Measurements from ENCODE around the gene CFAP298.

Gene CFAP298

GRCh38 chr21:32597205-32597604 lies 15.0 kb downstream of the CFAP298 start:
- DNase-seq: peak; percentile 81

DNA sequence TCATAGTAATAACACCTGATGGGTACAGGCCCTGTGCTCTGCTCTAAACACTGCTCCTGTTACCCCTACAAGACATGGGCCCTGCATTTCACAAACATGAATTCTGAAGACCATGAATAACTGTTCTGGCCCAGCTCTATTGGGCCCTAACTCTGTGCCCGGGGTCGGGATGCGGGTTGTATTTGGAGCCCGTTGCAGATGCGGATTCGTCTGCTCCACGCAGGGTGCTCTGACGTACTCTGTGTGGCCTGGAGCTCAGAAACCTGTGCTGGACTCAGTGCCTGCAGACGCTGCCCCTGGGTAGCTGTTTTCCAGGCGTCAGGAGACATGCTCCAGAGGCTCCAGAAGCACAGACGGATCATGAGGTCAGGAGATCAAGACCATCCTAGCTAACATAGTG lies 16.7 kb downstream of the CFAP298 start:
- no peak for DNase-seq

DNA sequence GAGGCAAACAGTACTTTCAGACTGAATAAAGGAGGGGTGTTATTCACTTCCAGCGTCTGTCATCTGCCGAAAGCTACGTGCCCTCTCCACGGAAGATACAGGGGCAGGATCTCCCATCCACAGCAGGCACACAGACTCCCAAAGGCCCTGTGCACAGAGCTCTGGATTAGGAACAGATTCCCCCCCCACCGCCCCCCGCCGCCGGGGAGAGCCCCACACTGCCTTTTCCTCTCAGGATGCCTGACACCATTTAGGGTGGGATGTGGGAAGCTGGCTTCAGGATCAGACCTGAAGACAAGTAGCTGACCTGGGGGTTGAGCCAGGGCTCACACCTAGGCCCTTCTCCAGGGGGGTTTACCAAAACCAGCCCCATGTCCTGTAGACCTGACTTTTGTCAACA lies 18.5 kb downstream of the CFAP298 start:
- no peak for DNase-seq

GRCh38 chr21:32592929-32593502 lies 19.2 kb downstream of the CFAP298 start:
- no peak for DNase-seq

- no peak for DNase-seq
Measured at GRCh38 chr21:32590130-32590529, 22.0 kb downstream of the CFAP298 start.

GRCh38 chr21:32587651-32588050 lies 24.5 kb downstream of the CFAP298 start:
- DNase-seq: no peak

DNA sequence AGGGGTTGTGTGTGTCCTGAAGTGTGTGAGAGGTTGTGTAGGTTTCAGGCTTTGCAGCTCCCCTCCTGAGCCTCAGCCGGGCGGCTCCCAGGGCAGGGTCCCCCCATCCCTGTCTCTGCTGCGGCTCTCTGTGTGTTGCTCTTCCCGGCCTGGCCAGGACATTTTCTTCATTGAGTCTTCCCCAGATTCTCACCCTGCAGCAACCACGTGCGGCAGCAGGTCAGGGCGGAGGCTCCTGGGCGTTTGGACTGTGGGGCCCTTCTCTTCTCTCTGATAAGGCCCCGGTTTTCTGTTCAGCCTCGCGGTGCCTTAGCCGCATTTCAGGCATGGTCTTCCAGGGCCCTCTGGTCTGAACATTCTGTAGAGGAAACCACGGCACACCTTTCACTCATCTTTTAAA lies 25.1 kb downstream of the CFAP298 start:
- DNase-seq: no peak

- no peak for DNase-seq
Measured at GRCh38 chr21:32585970-32586369, 26.2 kb downstream of the CFAP298 start.

DNA sequence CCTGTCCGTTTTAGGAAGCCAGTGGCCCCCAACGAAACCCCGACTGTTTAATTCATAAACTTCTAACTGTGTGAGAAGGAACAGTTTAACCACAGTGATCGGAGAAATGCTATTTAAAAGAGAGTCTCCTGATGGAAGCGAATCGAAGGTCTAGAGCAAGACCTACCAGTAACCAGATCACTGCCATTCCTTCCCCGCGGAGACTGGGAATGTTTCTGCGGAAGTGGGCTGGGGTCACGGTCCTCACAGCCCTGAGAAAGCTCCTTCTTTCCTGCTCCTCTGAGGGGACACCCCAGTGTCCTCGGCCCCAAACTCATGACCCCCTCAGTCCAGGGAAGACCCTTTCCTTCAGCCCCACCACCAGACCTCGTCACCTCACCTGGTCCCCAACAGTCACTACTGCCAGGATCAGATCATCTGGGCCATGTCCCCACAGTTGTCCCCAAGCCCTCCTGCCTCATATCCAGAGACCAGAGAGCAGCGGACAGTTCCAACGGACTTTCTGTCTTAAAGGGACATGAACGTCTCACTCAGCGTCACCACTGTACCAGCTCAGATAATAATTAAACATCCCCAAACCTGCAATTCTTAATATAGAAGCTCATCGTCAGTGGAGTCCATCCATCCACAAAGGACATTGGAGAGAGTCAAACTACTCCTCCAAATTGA lies 27.0 kb downstream of the CFAP298 start, which contains the start of gene TCP10L:
TCP10L (minus strand) TSS at position 482 of the 669 bp plus-strand sequence. CDS start 1,219 bp downstream, outside the sequence.
- DNase-seq: no peak

DNA sequence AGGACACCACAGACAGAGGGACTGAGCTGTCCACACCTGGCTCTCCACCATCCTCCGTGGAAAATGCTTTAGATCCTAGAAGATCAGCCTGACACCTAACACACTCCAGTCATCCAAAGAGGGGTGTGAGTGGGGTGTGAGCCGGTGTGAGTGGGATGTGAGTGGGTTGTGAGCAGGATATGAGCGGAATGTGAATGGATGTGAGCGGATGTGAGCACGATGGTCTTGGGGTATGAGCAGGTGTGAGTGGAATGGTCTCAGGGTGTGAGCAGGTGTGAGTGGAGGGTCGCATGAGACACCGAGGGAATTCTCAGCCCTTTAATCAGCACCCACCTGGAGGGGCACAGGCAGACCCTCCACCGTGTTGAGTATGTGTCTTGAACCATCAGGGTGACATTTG lies 27.7 kb downstream of the CFAP298 start:
- DNase-seq: no peak

- DNase-seq: no peak
Measured at GRCh38 chr21:32581732-32582131, 30.4 kb downstream of the CFAP298 start.

DNA sequence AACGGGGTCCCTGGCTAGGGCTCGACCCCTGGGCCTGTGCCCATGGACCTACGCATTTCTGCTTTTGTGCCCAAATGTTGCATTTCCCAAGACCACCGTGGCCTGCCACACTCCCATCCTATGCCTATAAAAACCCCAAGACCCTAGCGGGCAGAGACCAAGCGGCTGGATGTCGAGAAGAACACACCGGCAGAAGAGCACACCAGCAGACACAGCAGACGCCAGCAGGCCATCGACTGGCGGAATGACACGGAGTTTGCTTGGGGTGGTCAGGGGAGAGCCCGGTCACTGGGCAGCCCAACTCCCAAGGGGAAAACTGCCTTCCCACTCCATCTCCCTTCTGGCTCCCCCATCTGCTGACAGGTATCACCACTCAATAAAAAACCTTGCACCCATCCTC lies 31.2 kb downstream of the CFAP298 start:
- no peak for DNase-seq

DNA sequence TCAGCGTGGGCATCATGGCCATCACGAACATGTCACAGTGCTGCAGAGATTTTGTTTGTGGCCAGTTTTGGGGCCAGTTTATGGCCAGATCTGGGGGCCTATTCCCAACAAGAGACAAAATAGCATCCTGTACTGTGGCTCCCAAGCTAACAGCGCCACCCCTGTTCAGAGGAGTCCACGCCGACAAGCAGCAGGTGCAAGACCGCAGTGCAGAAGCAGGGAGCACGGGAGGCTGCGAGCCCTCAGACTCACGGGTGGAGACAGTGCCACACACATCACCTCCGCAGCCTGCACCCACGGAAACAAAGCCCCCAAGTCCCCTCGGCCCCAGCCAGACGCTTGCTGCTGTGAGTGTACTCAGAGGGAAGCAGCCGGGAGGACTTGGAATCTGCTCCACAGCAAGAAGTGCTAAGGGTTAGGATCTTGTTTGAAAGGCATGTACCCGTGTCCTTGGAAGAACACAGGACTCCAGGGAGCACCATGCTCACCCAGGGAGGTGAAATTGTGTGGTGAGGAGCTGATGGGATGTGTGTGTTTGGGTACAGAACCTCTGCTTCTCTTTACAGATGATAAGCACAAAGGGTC lies 34.0 kb downstream of the CFAP298 start:
- DNase-seq: no peak

DNA sequence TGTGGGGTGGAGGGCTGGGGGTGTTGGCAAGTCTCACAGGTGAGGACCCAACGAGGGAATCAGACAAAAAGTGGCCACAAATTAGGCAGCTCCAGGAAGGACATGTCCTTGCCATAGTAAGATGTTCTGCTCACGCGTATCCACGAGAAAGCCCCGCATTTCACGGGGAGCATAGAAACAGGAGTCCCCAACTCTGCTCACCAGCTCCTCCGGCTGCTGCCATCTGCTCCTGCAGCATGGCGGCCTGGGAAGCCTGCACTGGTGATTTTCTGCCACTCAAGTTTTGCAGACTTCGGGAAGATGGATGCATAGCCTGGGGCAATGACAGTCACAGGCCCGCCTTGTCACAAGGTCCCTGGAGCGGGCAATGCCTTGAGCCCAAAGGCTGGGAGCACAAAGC lies 36.2 kb downstream of the CFAP298 start:
- no peak for DNase-seq

GRCh38 chr21:32574946-32575925 lies 36.9 kb downstream of the CFAP298 start:
- no peak for DNase-seq

- no peak for DNase-seq
Measured at GRCh38 chr21:32572574-32573420, 39.4 kb downstream of the CFAP298 start.

GRCh38 chr21:32570456-32570855 lies 41.7 kb downstream of the CFAP298 start:
- DNase-seq: no peak

DNA sequence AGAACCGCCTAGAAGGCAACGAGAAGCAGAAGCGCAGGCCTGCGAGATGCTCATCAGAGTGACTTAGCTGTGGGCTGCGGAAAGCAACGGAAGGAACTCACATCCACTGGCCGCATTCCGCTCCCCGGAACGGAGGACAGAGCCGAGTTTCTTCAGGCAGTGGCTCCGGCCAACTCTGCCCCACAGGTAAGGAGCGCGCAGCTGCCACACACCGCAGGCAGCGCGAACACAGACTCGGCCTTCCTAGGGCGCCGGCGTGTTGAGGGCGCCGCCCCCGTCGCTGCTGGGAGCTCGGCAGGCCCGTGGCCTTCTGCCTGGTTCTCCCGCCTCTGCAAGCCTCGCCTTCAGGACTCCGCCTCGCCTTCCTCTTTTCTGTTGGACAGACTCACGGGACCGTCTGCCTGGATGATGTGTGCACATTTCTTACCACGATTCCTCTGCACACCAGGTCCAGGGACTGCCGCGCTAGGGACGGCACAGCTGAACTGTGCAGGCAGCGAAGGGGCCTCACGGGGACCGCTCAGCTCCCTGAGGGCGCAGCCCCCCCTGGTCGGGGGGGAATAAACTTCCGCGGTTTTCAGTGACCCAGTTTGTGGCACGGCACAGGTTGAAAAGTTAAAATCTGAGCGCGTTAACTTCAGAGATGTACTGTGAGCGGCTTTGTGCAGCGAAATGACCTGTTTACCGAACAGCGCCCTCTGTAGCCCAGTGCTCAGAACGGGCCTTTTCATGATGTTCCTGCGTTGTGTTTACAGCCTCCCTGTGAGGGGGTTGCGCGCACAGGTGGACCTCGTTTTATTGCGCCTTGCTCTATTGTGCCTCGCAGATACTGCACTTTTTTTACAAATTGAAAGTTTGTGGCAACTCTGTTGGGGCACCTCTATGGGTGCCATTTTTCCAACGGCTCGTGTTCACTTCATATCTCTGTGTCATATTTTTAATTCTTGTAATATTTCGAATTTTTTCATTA lies 42.6 kb downstream of the CFAP298 start:
- DNase-seq: peak; percentile 84

- DNase-seq: no peak
Measured at GRCh38 chr21:32567626-32568025, 44.6 kb downstream of the CFAP298 start.

DNA sequence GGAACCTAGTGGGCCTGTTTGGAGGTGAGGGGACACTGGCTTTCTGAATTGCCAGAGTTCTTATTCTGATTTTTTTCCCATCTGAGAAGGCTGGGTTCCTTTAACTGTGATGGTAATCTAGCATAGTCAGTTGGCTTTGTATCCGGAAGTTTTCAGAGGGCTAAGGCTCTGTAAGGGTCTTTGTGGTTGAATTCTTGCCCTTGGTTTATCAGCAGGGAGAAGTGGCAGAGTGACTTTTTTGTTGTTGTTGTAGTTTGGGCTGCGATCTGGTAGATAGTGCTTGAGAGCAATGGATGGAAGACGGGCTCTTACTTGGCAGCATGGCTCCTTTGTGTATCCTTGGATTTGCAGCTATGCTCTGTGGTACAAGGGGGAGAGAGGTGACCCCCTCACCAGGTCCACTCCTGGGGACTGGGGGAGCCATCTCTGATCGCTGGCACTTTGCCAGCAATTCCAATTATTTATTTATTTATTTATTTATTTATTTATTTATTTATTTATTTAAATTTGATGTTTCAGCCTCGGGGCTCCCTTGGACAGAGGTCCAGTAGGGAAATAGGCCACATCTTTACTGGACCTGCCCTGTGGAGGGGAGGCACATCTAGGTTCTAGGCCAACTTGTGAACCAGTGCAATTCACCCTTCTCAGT lies 45.3 kb downstream of the CFAP298 start:
- DNase-seq: no peak

All from NCI-H226 (cell line).